Progenitor cell of endocrine pancreas (in vitro differentiated cells): Measurements from ENCODE around the gene CFAP97D1. TPM values are rescaled to one million over a fixed set of nuclear protein-coding genes. Genes with fewer than 3 reads are reported as not detected.

ENCODE experiments used
- DNase-seq: peaks from one replicate; pipeline ENCODE4 v3.0.0; 2021; ENCODE audit warnings: low spot score; ENCODE audit not compliant: unreplicated experiment
- H3K27ac Mint-ChIP-seq: 2 replicates; pipeline ENCODE4 v1.8.0; 2021; ENCODE audit warnings: mild to moderate bottlenecking, moderate library complexity, mixed read lengths
- H3K27me3 Mint-ChIP-seq: 2 replicates; pipeline ENCODE4 v1.8.0; 2021; ENCODE audit warnings: mixed read lengths
- H3K36me3 Mint-ChIP-seq: 2 replicates; pipeline ENCODE4 v1.8.0; 2022; ENCODE audit warnings: mixed read lengths; ENCODE audit not compliant: insufficient read depth
- H3K4me1 Mint-ChIP-seq: 2 replicates; pipeline ENCODE4 v1.8.0; 2021; ENCODE audit warnings: low read depth, mixed read lengths
- H3K4me3 Mint-ChIP-seq: 2 replicates; pipeline ENCODE4 v1.8.0; 2021; ENCODE audit warnings: low read depth, mild to moderate bottlenecking, moderate library complexity, mixed read lengths
- H3K9me3 Mint-ChIP-seq: 2 replicates; pipeline ENCODE4 v1.8.0; 2021; ENCODE audit warnings: low read depth, mixed read lengths
- total RNA-seq: library from RNA; stranded (reverse); gene quantifications from 2 replicates; pipeline ENCODE4 v1.2.1, GENCODE V29; 2021
- TF ChIP-seq, protein P1 (sequence below): fragments of 200-600 bp; sonication (generic); IDR thresholded peaks from one replicate; pipeline ENCODE4 v1.5.0; 2021; ENCODE audit warnings: antibody characterized with exemption, mild to moderate bottlenecking; ENCODE audit not compliant: unreplicated experiment

CFAP97D1 gene
- total RNA-seq, 1 donor from 2014 or later: not detected

- H3K27me3 Mint-ChIP-seq: no peaks in the 10 kb centered on the region
- peaks cover 1% of the 10 kb centered on the region for H3K36me3 Mint-ChIP-seq
- no peak for DNase-seq
- H3K4me1 Mint-ChIP-seq: no peaks in the 10 kb centered on the region
- no peak overlapping the region for H3K27ac Mint-ChIP-seq
- no peak overlapping the region for H3K4me3 Mint-ChIP-seq
- TF ChIP-seq, protein P1, sequence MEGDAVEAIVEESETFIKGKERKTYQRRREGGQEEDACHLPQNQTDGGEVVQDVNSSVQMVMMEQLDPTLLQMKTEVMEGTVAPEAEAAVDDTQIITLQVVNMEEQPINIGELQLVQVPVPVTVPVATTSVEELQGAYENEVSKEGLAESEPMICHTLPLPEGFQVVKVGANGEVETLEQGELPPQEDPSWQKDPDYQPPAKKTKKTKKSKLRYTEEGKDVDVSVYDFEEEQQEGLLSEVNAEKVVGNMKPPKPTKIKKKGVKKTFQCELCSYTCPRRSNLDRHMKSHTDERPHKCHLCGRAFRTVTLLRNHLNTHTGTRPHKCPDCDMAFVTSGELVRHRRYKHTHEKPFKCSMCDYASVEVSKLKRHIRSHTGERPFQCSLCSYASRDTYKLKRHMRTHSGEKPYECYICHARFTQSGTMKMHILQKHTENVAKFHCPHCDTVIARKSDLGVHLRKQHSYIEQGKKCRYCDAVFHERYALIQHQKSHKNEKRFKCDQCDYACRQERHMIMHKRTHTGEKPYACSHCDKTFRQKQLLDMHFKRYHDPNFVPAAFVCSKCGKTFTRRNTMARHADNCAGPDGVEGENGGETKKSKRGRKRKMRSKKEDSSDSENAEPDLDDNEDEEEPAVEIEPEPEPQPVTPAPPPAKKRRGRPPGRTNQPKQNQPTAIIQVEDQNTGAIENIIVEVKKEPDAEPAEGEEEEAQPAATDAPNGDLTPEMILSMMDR: no peak
- no peaks in the 10 kb centered on the region for H3K9me3 Mint-ChIP-seq
Measured at GRCh38 chr17:43823350-43824084, 43.3 kb downstream of the CFAP97D1 start.

DNA sequence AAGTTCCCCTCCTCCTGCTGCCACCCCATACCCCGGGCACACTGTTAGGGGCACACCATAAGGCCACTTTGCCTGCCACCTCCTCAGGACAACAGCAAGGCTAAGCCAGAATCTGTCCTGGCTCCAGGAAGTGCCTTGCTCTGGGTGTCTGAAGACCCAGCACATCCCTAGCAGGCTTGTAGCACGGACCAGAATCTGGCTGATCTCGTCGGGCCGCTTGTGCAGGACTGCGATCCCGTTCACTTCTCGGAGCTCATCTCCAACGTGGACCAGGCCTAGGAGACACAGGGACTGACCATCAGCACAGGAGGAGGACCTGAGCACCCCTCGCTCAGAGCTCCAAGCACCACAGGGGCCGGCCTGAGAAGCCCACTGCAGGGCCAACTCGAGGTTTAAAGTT lies 45.3 kb downstream of the CFAP97D1 start:
- no peak for DNase-seq
- peaks cover under 1% of the 10 kb centered on the region for H3K27me3 Mint-ChIP-seq

GRCh38 chr17:43826206-43826605 lies 46.0 kb downstream of the CFAP97D1 start:
- H3K4me3 Mint-ChIP-seq: no peak overlapping the region
- H3K9me3 Mint-ChIP-seq: no peaks in the 10 kb centered on the region
- H3K27me3 Mint-ChIP-seq: peaks cover 5% of the 10 kb centered on the region
- TF ChIP-seq, protein P1: no peak
- no peak for DNase-seq
- H3K4me1 Mint-ChIP-seq: peaks cover 3% of the 10 kb centered on the region
- no peak overlapping the region for H3K27ac Mint-ChIP-seq
- H3K36me3 Mint-ChIP-seq: peaks cover 5% of the 10 kb centered on the region

More for the DNA sequence above, 45.3 kb downstream of the CFAP97D1 start:
- no peaks in the 10 kb centered on the region for H3K4me1 Mint-ChIP-seq
- H3K36me3 Mint-ChIP-seq: peaks cover 3% of the 10 kb centered on the region
- no peak overlapping the region for H3K27ac Mint-ChIP-seq
- no peaks in the 10 kb centered on the region for H3K9me3 Mint-ChIP-seq
- no peak overlapping the region for H3K4me3 Mint-ChIP-seq
- TF ChIP-seq, protein P1: no peak

- H3K27ac Mint-ChIP-seq: no peak overlapping the region
Measured at GRCh38 chr17:43827596-43827995, 47.4 kb downstream of the CFAP97D1 start.

DNA sequence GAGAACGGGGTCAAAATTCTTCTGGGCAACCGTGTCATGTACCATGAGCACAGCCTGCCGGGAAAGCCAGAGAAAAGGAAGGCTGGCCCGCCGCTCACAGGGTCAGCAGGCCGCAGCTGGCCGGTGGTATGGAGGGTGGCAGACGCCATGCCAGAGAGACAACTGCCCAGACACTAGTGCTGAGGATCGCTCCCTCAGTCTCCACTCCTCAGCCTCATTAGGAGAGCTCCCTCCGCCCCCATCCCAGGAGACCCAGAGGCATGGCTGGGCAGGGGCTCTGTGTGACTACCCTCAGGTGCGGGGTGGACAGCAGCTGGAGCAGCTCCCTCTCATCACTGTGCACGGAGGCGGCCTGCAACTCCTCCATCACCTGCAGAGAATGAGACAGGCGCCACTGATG lies 49.5 kb downstream of the CFAP97D1 start:
- Mint-ChIP-seq H3K4me1 (peaks cover 18% of the 10 kb centered on the region), H3K27me3 (peaks cover 25% of the 10 kb centered on the region), H3K36me3 (peaks cover 5% of the 10 kb centered on the region), H3K9me3 (peaks cover 5% of the 10 kb centered on the region), H3K4me3 (no peak overlapping the region), H3K27ac (no peak overlapping the region)
- TF ChIP-seq, protein P1: no peak
- no peak for DNase-seq

More at GRCh38 chr17:43827596-43827995, 47.4 kb downstream of the CFAP97D1 start:
- peaks cover 11% of the 10 kb centered on the region for H3K4me1 Mint-ChIP-seq
- H3K9me3 Mint-ChIP-seq: no peaks in the 10 kb centered on the region
- peaks cover 11% of the 10 kb centered on the region for H3K27me3 Mint-ChIP-seq
- peaks cover 5% of the 10 kb centered on the region for H3K36me3 Mint-ChIP-seq
- TF ChIP-seq, protein P1: no peak
- no peak overlapping the region for H3K4me3 Mint-ChIP-seq
- DNase-seq: no peak
